Pancreas (tissue), 10 donors: ENCODE results near the gene TP53RK. TPM values are rescaled to one million over a fixed set of nuclear protein-coding genes. Genes with fewer than 3 reads are reported as not detected.

Source experiments
- ATAC-seq, 4 donors: fragments of 200-7000 bp; cut with Tn5 transposase; one replicate each; pipeline versions ENCODE4 v1.8.0 to v1.9.1; 2020; ENCODE audit warnings: mild to moderate bottlenecking in 4 of 4, moderate library complexity in 4 of 4
- DNase-seq, 6 donors: peaks; one replicate each; pipeline ENCODE4 v3.0.0-alpha.2; 2020
- FAIRE-seq: peaks from 2 replicates; lab custom pipeline; 2012; peaks lifted over from hg19 to GRCh38; lab: Jason Lieb, UNC
- H3K27ac ChIP-seq, 4 donors: fragments of 200-600 bp; sonication (generic); 1 replicate in 3 of 4; 2 replicates in 1 of 4; pipeline versions ENCODE4 v1.5.0 to v1.8.0; 2020
- H3K27me3 ChIP-seq, 4 donors: fragments of 200-600 bp; one replicate each; pipeline ENCODE4 v1.8.0; 2021
- H3K36me3 ChIP-seq, 3 donors: fragments of 200-600 bp; sonication (generic) in 1 of 3; one replicate each; pipeline versions ENCODE4 v1.5.0 to v1.8.0; 2020 to 2021
- H3K4me1 ChIP-seq, 3 donors: fragments of 200-600 bp; one replicate each; pipeline ENCODE4 v1.8.0; 2021
- H3K4me3 ChIP-seq, 4 donors: fragments of 200-600 bp; sonication (generic) in 2 of 4; one replicate each; pipeline versions ENCODE4 v1.5.0 to v1.8.0; 2020 to 2021
- H3K9me3 ChIP-seq, 4 donors: fragments of 200-600 bp; one replicate each; pipeline ENCODE4 v1.8.0; 2021
- CTCF ChIP-seq, 4 donors: fragments of 200-600 bp; sonication (generic) in 3 of 4; IDR thresholded peaks; one replicate each; pipeline versions ENCODE4 v1.5.0 to v1.8.0; 2021; ENCODE audit warnings: antibody characterized with exemption in 4 of 4
- WGBS, 2 donors: extraction: QIAGEN DNeasy Blood & Tissue Kit; methylation state at CpG; one replicate each; pipeline ENCODE4 v1.1.7; 2013; 5-methylcytosine and 5-hydroxymethylcytosine counted together
- intact Hi-C, 3 donors: fragments of 100-400 bp; cut with DNase I; formaldehyde crosslinking; loops; one replicate each; pipeline versions ENCODE4 v1.11.1 to v1.14.2; 2022
- polyA plus RNA-seq, 2 donors: library from polyadenylated mRNA; stranded (reverse); fragments of 200-250 nt; gene quantifications; one replicate each; pipeline ENCODE4 v1.2.3, GENCODE V29; 2013
- total RNA-seq, 6 donors: library from RNA; stranded (reverse); fragmentation: NEBNext Ultra II Directional in 4 of 6; extraction: Animal tissue kit (Norgen Biotek cat#: 25700) in 4 of 6; gene quantifications; one replicate each; pipeline versions ENCODE4 v1.2.1 to v1.2.4, GENCODE V29; 2021 to 2023
- donor health status: healthy with polysubstance abuse.
- donor health status: DM: no; HTN: no; CAD: no; lungs with moderate emphysema.
- donor health status: DM: no; HTN: no; CAD: no.
- donor health status: control.
- donor health status: control.
- donor health status: Bipolar disorder and iron deficiency.
- donor health status: DM: yes; HTN: yes; CAD: no.
- donor health status: DM: no; HTN: no; CAD: no.
- donor health status: DM: no; HTN: no; CAD: no.
- donor health status: DM: yes; HTN: yes; CAD: no.

TP53RK gene
- total and polyA plus RNA-seq, 8 donors = 2.5 to 6.1 (median 3.8) TPM

GRCh38 chr20:46724343-46724959 lies 35.2 kb upstream of the TP53RK start:
- Histone ChIP-seq H3K4me3 (no peak overlapping the region), H3K27ac (no peak overlapping the region), H3K36me3 (peaks cover 0 to 29% (median 6%) of the 10 kb centered on the region in 3 donors), H3K9me3 (no peaks in the 10 kb centered on the region), H3K4me1 (no peaks in the 10 kb centered on the region), H3K27me3 (no peaks in the 10 kb centered on the region)
- intact Hi-C loops = no loop called here
- TF ChIP-seq CTCF (IDR thresholded peaks at IDR 0.05) = no peak
- 53 to 67% methylated on average over 1 of the region's 1 CpG for WGBS, 2 donors
- DNase-seq = no peak
- no peak for ATAC-seq
- no peak for FAIRE-seq

DNA sequence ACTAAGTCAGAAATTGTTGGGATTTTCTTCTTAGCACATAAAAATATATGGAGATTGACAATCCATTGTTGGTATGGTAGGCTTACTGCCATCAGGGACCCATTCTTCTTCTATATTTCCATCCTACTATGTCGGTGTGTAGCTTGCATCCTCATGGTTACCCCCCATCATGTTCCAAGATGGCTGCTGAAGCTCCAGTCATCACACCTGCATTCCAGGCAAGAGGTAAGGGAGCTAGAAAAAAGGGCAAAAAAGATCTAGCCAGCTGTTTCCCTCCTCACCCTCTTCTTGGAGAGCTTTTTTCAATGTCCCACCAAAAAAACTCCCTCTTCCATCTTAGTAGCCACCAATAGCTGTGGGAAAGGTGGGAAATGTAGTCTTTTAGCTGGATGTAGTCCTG lies 33.8 kb upstream of the TP53RK start:
- no peak for TF ChIP-seq CTCF (IDR thresholded peaks at IDR 0.05)
- ATAC-seq (no peak), FAIRE-seq (no peak), DNase-seq (no peak)
- Histone ChIP-seq H3K4me1 (no peaks in the 10 kb centered on the region), H3K9me3 (no peaks in the 10 kb centered on the region), H3K4me3 (no peak overlapping the region), H3K36me3 (peaks cover 0 to 22% (median 6%) of the 10 kb centered on the region in 3 donors), H3K27me3 (no peaks in the 10 kb centered on the region), H3K27ac (no peak overlapping the region)
- intact Hi-C loops = no loop called here
- WGBS, 2 donors = 100% methylated on average over 1 of the region's 1 CpG

DNA sequence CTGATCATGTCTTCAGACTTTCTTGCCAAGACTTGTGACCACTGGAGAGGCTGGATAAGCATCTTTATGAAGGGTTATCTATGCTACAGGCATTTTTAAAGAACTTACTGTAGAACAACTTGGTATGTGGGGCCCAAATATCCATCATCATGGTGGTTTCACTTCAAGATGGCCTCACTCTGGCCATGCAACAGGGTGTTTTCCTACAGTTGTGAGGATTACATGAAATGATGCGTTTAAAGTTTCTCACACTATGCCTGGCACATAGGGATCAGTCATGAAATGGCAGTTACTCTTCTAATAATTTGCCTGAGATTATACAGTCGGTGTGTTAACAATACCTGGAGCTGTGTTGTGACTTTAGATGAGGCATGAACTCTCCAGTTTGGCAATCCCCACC lies 33.2 kb upstream of the TP53RK start:
- Histone ChIP-seq H3K27me3 (no peaks in the 10 kb centered on the region), H3K4me1 (no peaks in the 10 kb centered on the region), H3K36me3 (peaks cover 0 to 22% (median 6%) of the 10 kb centered on the region in 3 donors), H3K9me3 (no peaks in the 10 kb centered on the region), H3K27ac (no peak overlapping the region), H3K4me3 (no peak overlapping the region)
- no peak for TF ChIP-seq CTCF (IDR thresholded peaks at IDR 0.05)
- ATAC-seq (no peak), DNase-seq (no peak), FAIRE-seq (no peak)
- WGBS, 2 donors = 95 to 100% methylated on average over 2 of the region's 2 CpGs
- intact Hi-C loops = no loop called here

DNA sequence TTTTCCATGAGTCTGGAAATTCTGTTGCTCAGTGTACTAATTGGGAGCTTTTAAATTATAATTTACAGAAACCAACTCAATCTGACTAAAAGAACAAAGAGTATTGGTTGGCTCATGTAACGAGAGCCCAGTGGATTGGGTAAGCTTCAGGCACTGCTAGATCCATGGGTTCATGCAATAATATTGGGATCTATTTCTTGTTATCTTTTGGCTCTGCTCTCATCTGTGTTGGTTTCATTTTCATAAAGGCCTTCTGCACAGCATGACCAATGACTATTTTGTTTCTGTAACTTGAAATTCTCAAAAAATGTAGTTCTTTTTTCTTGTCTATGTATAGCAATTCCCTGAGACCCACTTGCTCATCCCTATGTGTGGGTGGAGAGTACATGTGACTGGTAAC lies 32.2 kb upstream of the TP53RK start:
- no peak for DNase-seq
- intact Hi-C loops = no loop called here
- H3K4me3 ChIP-seq = no peak overlapping the region
- TF ChIP-seq CTCF (IDR thresholded peaks at IDR 0.05) = no peak
- peaks cover 0 to 22% (median 3%) of the 10 kb centered on the region in 3 donors for H3K36me3 ChIP-seq
- H3K9me3 ChIP-seq = no peaks in the 10 kb centered on the region
- no peak overlapping the region for H3K27ac ChIP-seq
- H3K27me3 ChIP-seq = no peaks in the 10 kb centered on the region
- ATAC-seq = no peak
- H3K4me1 ChIP-seq = no peaks in the 10 kb centered on the region
- FAIRE-seq = no peak
- WGBS, 2 donors = 95 to 97% methylated on average over 1 of the region's 1 CpG

GRCh38 chr20:46720776-46721425 lies 31.7 kb upstream of the TP53RK start:
- H3K9me3 ChIP-seq = no peaks in the 10 kb centered on the region
- no peaks in the 10 kb centered on the region for H3K4me1 ChIP-seq
- H3K4me3 ChIP-seq = no peak overlapping the region
- TF ChIP-seq CTCF (IDR thresholded peaks at IDR 0.05) = no peak
- no peak for FAIRE-seq
- peaks cover 0 to 16% (median 0%) of the 10 kb centered on the region in 3 donors for H3K36me3 ChIP-seq
- no peak for DNase-seq
- no peak for ATAC-seq
- no peak overlapping the region for H3K27ac ChIP-seq
- no peaks in the 10 kb centered on the region for H3K27me3 ChIP-seq
- intact Hi-C loops = no loop called here
